Spleen (tissue), 7 donors: ENCODE data around the gene NEDD4.
"Not testable (repeated sequence)": the region's sequence is repeated elsewhere in the genome, so short reads cannot be mapped to it uniquely, and the experiment has no call there.

ENCODE experiments used
- CTCF ChIP-seq, 11 experiments: fragments of 200-600 bp in 7 of 11; fragments of 450-650 bp in 4 of 11; sonication (generic) in 4 of 11; IDR thresholded peaks in 8 of 11; conservative IDR thresholded peaks in 3 of 11; 1 replicate in 7 of 11; 2 replicates in 4 of 11; pipeline versions ENCODE4 v1.4.0 to v1.8.0; 2016 to 2021; ENCODE audit warnings: antibody characterized with exemption in 11 of 11, inconsistent platforms in 4 of 11, mild to moderate bottlenecking in 1 of 11
- POLR2A ChIP-seq, 3 donors: fragments of 450-650 bp; IDR thresholded peaks; one replicate each; pipeline ENCODE4 v1.5.1; 2017; ENCODE audit warnings: antibody characterized with exemption in 3 of 3, mild to moderate bottlenecking in 1 of 3
- POLR2AphosphoS5 ChIP-seq, 3 donors: sonication (generic); formaldehyde crosslinking; IDR thresholded peaks; one replicate each; pipeline ENCODE4 v1.5.1; 2017; ENCODE audit warnings: antibody characterized with exemption in 3 of 3
- donor health status: DM: no; HTN: no; CAD: no; lungs with moderate emphysema.
- donor health status: DM: no; HTN: no; CAD: no.
- donor health status: DM: no; HTN: no; CAD: no.

DNA sequence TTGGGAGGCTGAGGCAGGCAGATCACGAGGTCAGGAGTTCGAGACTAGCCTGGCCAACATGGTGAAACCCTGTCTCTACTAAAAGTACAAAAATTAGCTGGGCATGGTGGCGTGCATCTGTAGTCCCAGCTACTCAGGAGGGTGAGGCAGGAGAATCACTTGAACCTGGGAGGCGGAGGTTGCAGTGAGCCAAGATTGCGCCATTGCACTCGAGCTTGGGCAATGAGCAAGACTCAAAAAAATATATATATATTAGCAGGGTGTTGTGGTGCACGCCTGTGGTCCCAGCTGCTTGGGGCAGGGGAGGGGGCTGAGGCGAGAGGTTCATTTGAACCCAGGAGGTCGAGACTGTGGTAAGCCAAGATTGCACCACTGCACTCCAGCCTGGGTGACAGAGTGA lies 207.8 kb downstream of the NEDD4 start:
- TF ChIP-seq CTCF (IDR thresholded peaks at IDR 0.05 in 8 of 11, conservative IDR thresholded peaks at IDR 0.05 in 3 of 11); POLR2A (IDR thresholded peaks at IDR 0.05); POLR2AphosphoS5 (IDR thresholded peaks at IDR 0.05): not testable (repeated sequence)
